Neural progenitor cell (in vitro differentiated cells): ENCODE data around the gene LPA.
"Not testable (repeated sequence)": the region's sequence is repeated elsewhere in the genome, so short reads cannot be mapped to it uniquely, and the experiment has no call there.

ENCODE experiments used
- EZH2 ChIP-seq: fragments of 200-600 bp; sonication (generic); IDR thresholded peaks from 2 replicates; pipeline ENCODE4 v1.6.1; 2017; ENCODE audit warnings: antibody characterized with exemption, mild to moderate bottlenecking, moderate library complexity
- EZH2phosphoT487 ChIP-seq: fragments of 200-600 bp; sonication (generic); IDR thresholded peaks from 2 replicates; pipeline ENCODE4 v1.6.1; 2017; ENCODE audit warnings: antibody characterized with exemption
- TF ChIP-seq, protein P1 (sequence below): fragments of 200-600 bp; sonication (generic); IDR thresholded peaks from 2 replicates; pipeline ENCODE4 v1.5.1; 2017; ENCODE audit warnings: antibody characterized with exemption, mild to moderate bottlenecking

DNA sequence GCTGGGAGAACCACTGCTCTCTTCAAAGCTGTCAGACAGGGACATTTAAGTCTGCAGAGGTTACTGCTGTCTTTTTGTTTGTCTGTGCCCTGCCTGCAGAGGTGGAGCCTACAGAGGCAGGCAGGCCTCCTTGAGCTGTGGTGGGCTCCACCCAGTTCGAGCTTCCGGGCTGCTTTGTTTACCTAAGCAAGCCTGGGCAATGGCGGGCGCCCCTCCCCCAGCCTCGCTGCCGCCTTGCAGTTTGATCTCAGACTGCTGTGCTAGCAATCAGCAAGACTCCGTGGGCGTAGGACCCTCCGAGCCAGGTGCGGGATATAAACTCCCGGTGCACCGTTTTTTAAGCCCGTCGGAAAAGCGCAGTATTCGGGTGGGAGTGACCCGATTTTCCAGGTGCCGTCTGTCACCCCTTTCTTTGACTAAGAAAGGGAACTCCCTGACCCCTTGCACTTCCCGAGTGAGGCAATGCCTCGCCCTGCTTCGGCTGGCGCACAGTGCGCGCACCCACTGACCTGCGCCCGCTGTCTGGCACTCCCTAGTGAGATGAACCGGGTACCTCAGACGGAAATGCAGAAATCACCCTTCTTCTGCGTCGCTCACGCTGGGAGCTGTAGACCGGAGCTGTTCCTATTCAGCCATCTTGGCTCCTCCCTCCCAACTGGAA, 21.2 kb upstream of the LPA start:
- TF ChIP-seq, protein P1, sequence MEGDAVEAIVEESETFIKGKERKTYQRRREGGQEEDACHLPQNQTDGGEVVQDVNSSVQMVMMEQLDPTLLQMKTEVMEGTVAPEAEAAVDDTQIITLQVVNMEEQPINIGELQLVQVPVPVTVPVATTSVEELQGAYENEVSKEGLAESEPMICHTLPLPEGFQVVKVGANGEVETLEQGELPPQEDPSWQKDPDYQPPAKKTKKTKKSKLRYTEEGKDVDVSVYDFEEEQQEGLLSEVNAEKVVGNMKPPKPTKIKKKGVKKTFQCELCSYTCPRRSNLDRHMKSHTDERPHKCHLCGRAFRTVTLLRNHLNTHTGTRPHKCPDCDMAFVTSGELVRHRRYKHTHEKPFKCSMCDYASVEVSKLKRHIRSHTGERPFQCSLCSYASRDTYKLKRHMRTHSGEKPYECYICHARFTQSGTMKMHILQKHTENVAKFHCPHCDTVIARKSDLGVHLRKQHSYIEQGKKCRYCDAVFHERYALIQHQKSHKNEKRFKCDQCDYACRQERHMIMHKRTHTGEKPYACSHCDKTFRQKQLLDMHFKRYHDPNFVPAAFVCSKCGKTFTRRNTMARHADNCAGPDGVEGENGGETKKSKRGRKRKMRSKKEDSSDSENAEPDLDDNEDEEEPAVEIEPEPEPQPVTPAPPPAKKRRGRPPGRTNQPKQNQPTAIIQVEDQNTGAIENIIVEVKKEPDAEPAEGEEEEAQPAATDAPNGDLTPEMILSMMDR, result not testable (repeated sequence)
- not testable (repeated sequence) for TF ChIP-seq EZH2phosphoT487, EZH2
